Measurements from ENCODE around the gene GRAMD4. TPM values are rescaled to one million over a fixed set of nuclear protein-coding genes. Genes with fewer than 3 reads are reported as not detected.

GRAMD4 gene
- total RNA-seq, 2 donors from 2014 or later = 38.0 to 43.3 TPM

- Histone ChIP-seq H3K36me3 (ENCODE audit: control insufficient read depth, insufficient read depth, low read length) (peaks cover 46% of the 10 kb centered on the region), H3K9me3 (ENCODE audit: control insufficient read depth, low read length) (no peaks in the 10 kb centered on the region), H3K4me3 (ENCODE audit: low read length) (no peak overlapping the region), H3K4me1 (ENCODE audit: control insufficient read depth, insufficient read depth, low read length) (no peaks in the 10 kb centered on the region), H3K27me3 (ENCODE audit: control insufficient read depth, insufficient read depth, low read length, poor library complexity, severe bottlenecking) (no peaks in the 10 kb centered on the region), H3K27ac (ENCODE audit: low read depth, low read length) (no peak overlapping the region), H3K9ac (ENCODE audit: extremely low read depth, low read length, poor library complexity, severe bottlenecking) (no peak overlapping the region)
- Mint-ChIP-seq H3K27ac (no peak overlapping the region), H3K36me3 (ENCODE audit: low read depth) (peaks cover 68% of the 10 kb centered on the region), H3K27me3 (ENCODE audit: insufficient read depth) (no peaks in the 10 kb centered on the region), H3K4me3 (no peak overlapping the region), H3K9me3 (no peaks in the 10 kb centered on the region), H3K4me1 (peaks cover 6% of the 10 kb centered on the region)
- no peak for DNase-seq
- WGBS, 2 experiments (ENCODE audit: insufficient coverage in 1 of 2, insufficient read length in 1 of 2) = 93 to 100% methylated on average over 9 to 26 of the region's 26 CpGs
- TF ChIP-seq, protein P1, sequence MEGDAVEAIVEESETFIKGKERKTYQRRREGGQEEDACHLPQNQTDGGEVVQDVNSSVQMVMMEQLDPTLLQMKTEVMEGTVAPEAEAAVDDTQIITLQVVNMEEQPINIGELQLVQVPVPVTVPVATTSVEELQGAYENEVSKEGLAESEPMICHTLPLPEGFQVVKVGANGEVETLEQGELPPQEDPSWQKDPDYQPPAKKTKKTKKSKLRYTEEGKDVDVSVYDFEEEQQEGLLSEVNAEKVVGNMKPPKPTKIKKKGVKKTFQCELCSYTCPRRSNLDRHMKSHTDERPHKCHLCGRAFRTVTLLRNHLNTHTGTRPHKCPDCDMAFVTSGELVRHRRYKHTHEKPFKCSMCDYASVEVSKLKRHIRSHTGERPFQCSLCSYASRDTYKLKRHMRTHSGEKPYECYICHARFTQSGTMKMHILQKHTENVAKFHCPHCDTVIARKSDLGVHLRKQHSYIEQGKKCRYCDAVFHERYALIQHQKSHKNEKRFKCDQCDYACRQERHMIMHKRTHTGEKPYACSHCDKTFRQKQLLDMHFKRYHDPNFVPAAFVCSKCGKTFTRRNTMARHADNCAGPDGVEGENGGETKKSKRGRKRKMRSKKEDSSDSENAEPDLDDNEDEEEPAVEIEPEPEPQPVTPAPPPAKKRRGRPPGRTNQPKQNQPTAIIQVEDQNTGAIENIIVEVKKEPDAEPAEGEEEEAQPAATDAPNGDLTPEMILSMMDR (conservative IDR thresholded peaks at IDR 0.05) = no peak
These were observed 83.2 kb downstream of the GRAMD4 start for GRCh38 chr22:46703171-46703995.

DNA sequence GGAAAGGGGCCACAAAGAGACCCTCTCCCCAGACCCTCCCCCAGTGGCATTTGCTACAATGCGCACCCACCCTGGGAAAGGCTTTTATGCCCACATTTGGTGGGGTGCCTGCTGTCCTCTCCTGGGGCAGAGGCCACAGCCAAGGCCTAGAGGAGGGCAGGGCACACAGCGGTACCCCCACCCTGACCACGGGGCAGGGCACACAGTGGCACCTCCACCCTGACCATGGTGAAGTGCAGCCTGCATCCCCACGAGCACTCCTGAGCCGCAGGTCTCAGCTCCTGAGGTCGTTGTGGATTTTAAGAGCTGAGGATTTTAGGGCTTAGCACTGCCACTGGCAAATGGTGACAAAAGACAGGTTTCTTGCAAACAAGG is 83.8 kb downstream of the GRAMD4 start:
- no peak for DNase-seq
- H3K4me1 ChIP-seq (ENCODE audit: control insufficient read depth, insufficient read depth, low read length) = no peaks in the 10 kb centered on the region
- peaks cover 47% of the 10 kb centered on the region for H3K36me3 ChIP-seq (ENCODE audit: control insufficient read depth, insufficient read depth, low read length)
- Mint-ChIP-seq H3K36me3 (ENCODE audit: low read depth) (peaks cover 68% of the 10 kb centered on the region), H3K4me1 (peaks cover 6% of the 10 kb centered on the region), H3K9me3 (no peaks in the 10 kb centered on the region), H3K27me3 (ENCODE audit: insufficient read depth) (no peaks in the 10 kb centered on the region), H3K27ac (no peak overlapping the region), H3K4me3 (no peak overlapping the region)
- TF ChIP-seq, protein P1 (conservative IDR thresholded peaks at IDR 0.05) = no peak
- no peaks in the 10 kb centered on the region for H3K27me3 ChIP-seq (ENCODE audit: control insufficient read depth, insufficient read depth, low read length, poor library complexity, severe bottlenecking)
- 95 to 98% methylated on average over 5 to 6 of the region's 6 CpGs for WGBS, 2 experiments (ENCODE audit: insufficient coverage in 1 of 2, insufficient read length in 1 of 2)
- H3K9me3 ChIP-seq (ENCODE audit: control insufficient read depth, low read length) = no peaks in the 10 kb centered on the region
- no peak overlapping the region for H3K4me3 ChIP-seq (ENCODE audit: low read length)
- H3K27ac ChIP-seq (ENCODE audit: low read depth, low read length) = no peak overlapping the region
- no peak overlapping the region for H3K9ac ChIP-seq (ENCODE audit: extremely low read depth, low read length, poor library complexity, severe bottlenecking)

DNA sequence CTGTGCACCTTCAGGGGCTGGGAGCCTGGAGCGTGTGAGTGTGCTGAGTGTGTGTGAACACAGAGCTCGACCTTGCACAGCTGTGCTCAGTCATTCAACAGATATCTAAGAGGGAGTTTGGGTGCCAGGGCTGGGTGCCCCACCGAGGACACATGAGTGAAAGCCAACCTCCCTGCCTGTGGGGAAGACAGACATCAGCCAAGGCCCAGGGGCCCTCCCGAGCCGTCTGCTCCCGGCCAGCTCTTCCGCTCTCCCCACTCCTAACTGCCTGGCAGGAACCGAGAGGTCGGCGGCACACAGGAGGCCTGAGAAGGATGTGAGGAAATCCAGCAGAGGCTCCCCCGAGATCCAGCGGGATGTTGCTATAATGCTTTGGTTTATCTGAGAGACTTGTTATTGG is 85.9 kb downstream of the GRAMD4 start:
- H3K4me1 ChIP-seq (ENCODE audit: control insufficient read depth, insufficient read depth, low read length) = no peaks in the 10 kb centered on the region
- no peaks in the 10 kb centered on the region for H3K9me3 ChIP-seq (ENCODE audit: control insufficient read depth, low read length)
- H3K27ac ChIP-seq (ENCODE audit: low read depth, low read length) = no peak overlapping the region
- H3K27me3 Mint-ChIP-seq (ENCODE audit: insufficient read depth) = no peaks in the 10 kb centered on the region
- no peaks in the 10 kb centered on the region for H3K27me3 ChIP-seq (ENCODE audit: control insufficient read depth, insufficient read depth, low read length, poor library complexity, severe bottlenecking)
- no peak overlapping the region for H3K27ac Mint-ChIP-seq
- H3K4me1 Mint-ChIP-seq = peaks cover 14% of the 10 kb centered on the region
- peaks cover 56% of the 10 kb centered on the region for H3K36me3 ChIP-seq (ENCODE audit: control insufficient read depth, insufficient read depth, low read length)
- DNase-seq = no peak
- peaks cover 73% of the 10 kb centered on the region for H3K36me3 Mint-ChIP-seq (ENCODE audit: low read depth)
- no peaks in the 10 kb centered on the region for H3K9me3 Mint-ChIP-seq
- H3K9ac ChIP-seq (ENCODE audit: extremely low read depth, low read length, poor library complexity, severe bottlenecking) = no peak overlapping the region
- 95 to 96% methylated on average over 6 to 12 of the region's 12 CpGs for WGBS, 2 experiments (ENCODE audit: insufficient coverage in 1 of 2, insufficient read length in 1 of 2)
- TF ChIP-seq, protein P1 (conservative IDR thresholded peaks at IDR 0.05) = no peak
- H3K4me3 Mint-ChIP-seq = no peak overlapping the region
- no peak overlapping the region for H3K4me3 ChIP-seq (ENCODE audit: low read length)
